ENCODE data around the gene NOX3. TPM values are rescaled to one million over a fixed set of nuclear protein-coding genes. Genes with fewer than 3 reads are reported as not detected.

NOX3 gene
- total and polyA plus RNA-seq, 2 of the 8 experiments (the other 6 are each of a cell fraction or from before 2014, with no cell fraction given), result not detected

DNA sequence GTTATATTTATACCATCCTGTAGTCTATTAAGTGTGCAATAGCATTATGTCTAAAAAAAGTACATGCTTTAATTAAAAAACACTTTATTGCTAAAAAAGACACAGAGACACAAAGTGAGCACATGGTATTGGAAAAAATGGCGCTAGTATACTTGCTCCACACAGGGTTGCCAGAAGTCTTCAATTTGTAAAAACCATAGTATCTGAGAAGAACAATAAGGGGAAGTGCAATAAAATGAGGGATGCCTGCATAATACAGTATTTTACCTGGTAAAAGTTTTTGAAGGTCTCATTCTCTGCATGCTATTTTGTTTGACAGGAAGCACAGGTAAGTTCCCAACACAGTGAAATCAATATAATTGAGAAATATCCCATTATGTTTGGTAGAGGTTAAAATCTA is 1.6 kb downstream of the NOX3 start:
- H3K79me2 ChIP-seq (ENCODE audit: control insufficient read depth in 1 of 2, insufficient read depth in 2 of 2, low read length in 2 of 2), result no peaks in the 10 kb centered on the region
- H3K4me3 ChIP-seq (ENCODE audit: extremely low read depth in 1 of 4, insufficient read depth in 2 of 4, low read depth in 3 of 4, low read length in 4 of 4), result no peak overlapping the region
- no peak overlapping the region for H2BK20ac ChIP-seq (ENCODE audit: low read length)
- no peak overlapping the region for H3K14ac ChIP-seq (ENCODE audit: insufficient read length)
- no peaks in the 10 kb centered on the region for H4K20me1 ChIP-seq (replicated peaks in 1 of 2; ENCODE audit: control insufficient read depth in 1 of 2, insufficient read depth in 2 of 2, low read length in 2 of 2)
- H3K9ac ChIP-seq (replicated peaks in 1 of 4; ENCODE audit: extremely low read depth in 1 of 4, low read depth in 3 of 4, low read length in 3 of 4), result no peak overlapping the region
- no peak overlapping the region for H3K4me2 ChIP-seq (ENCODE audit: insufficient read depth in 1 of 2, low read depth in 2 of 2, low read length in 2 of 2)
- no peak overlapping the region for H2BK12ac ChIP-seq (ENCODE audit: low read depth, low read length)
- H3K36me3 ChIP-seq (ENCODE audit: control insufficient read depth in 2 of 4, insufficient read depth in 4 of 4, low read length in 3 of 4), result no peaks in the 10 kb centered on the region
- H2BK5ac ChIP-seq (ENCODE audit: low read depth, low read length), result no peak overlapping the region
- no peak for FAIRE-seq
- no peaks in the 10 kb centered on the region for H3K79me1 ChIP-seq (ENCODE audit: low read depth, low read length)
- no peaks in the 10 kb centered on the region for H3K9me3 ChIP-seq (ENCODE audit: insufficient read depth in 2 of 2, low read depth in 1 of 2, low read length in 1 of 2)
- DNase-seq (ENCODE audit: low read depth in 1 of 2, low spot score in 2 of 2), result no peak
- peaks cover 0 to 10% (median 2%) of the 10 kb centered on the region in 4 experiments; a peak in 2 of 7 replicates for H3K4me1 ChIP-seq (replicated peaks in 1 of 4; ENCODE audit: control insufficient read depth in 3 of 4, insufficient read depth in 4 of 4, low read length in 3 of 4)
- no peaks in the 10 kb centered on the region for H3K23me2 ChIP-seq (ENCODE audit: low read depth, low read length)
- H2BK120ac ChIP-seq (replicated peaks; ENCODE audit: low read depth, low read length), result no peak overlapping the region
- no peak overlapping the region for H3K56ac ChIP-seq (replicated peaks; ENCODE audit: insufficient read length, low read depth, low read length)
- H3K4ac ChIP-seq (replicated peaks; ENCODE audit: insufficient read length, low read depth, low read length), result no peak overlapping the region
- H4K5ac ChIP-seq (ENCODE audit: insufficient read length, low read depth, low read length), result no peak overlapping the region
- CTCF ChIA-PET (ENCODE audit: partially characterized antibody), result no interaction called here
- H3K27me3 ChIP-seq (replicated peaks in 1 of 4; ENCODE audit: control insufficient read depth in 3 of 4, extremely low read depth in 1 of 4, insufficient read depth in 3 of 4, low read length in 3 of 4), result no peaks in the 10 kb centered on the region
- POLR2A ChIA-PET (ENCODE audit: partially characterized antibody), result no interaction called here
- H2BK15ac ChIP-seq (ENCODE audit: low read length), result no peak overlapping the region
- H3K23ac ChIP-seq (ENCODE audit: insufficient read length), result no peak overlapping the region
- WGBS, 2 experiments (ENCODE audit: extremely low coverage in 1 of 2, insufficient coverage in 1 of 2, insufficient read length in 1 of 2, insufficient replicate concordance in 2 of 2, low coverage in 1 of 2, low lambda C conversion rate in 2 of 2, missing lambda C conversion rate in 1 of 2), result 91% methylated on average over 1 of the region's 1 CpG; no CpG with 5 or more reads in 1 of the 2 experiments
- no peak overlapping the region for H3K18ac ChIP-seq (ENCODE audit: extremely low read depth, low read length)
- no peak overlapping the region for H3K27ac ChIP-seq (ENCODE audit: low read depth, low read length)
- H4K91ac ChIP-seq (replicated peaks; ENCODE audit: insufficient read length, low read length), result no peak overlapping the region
- no peak overlapping the region for H2AFZ ChIP-seq (ENCODE audit: low read length)
- no peak overlapping the region for H4K8ac ChIP-seq (ENCODE audit: extremely low read depth, insufficient read depth, low read length)
- no peak overlapping the region for H2AK5ac ChIP-seq (ENCODE audit: low read depth, low read length)
- TF ChIP-seq SIN3A (conservative IDR thresholded peaks at IDR 0.05 in 1 of 2, IDR thresholded peaks at IDR 0.05 in 1 of 2; ENCODE audit: low read depth in 1 of 2, low read length in 2 of 2) (no peak), FOSL1 (IDR thresholded peaks at IDR 0.05; ENCODE audit: insufficient read depth, low read depth, low read length) (no peak), EGR1 (IDR thresholded peaks at IDR 0.05; ENCODE audit: borderline replicate concordance, low read depth, low read length) (no peak), RAD21 (IDR thresholded peaks at IDR 0.05 in 1 of 2, conservative IDR thresholded peaks at IDR 0.05 in 1 of 2; ENCODE audit: low read depth in 2 of 2, low read length in 2 of 2) (no peak), SP1 (IDR thresholded peaks at IDR 0.05; ENCODE audit: low read depth, low read length) (no peak), NRF1 (IDR thresholded peaks at IDR 0.05; ENCODE audit: low read depth, low read length) (no peak), CBX5 (IDR thresholded peaks at IDR 0.05; ENCODE audit: low read depth, low read length) (no peak), KDM4A (IDR thresholded peaks at IDR 0.05; ENCODE audit: low read depth, low read length, severe bottlenecking) (no peak), SRF (IDR thresholded peaks at IDR 0.05; ENCODE audit: low read depth, low read length) (no peak), ZNF274 (IDR thresholded peaks at IDR 0.05; ENCODE audit: borderline replicate concordance, extremely low read depth, low read length) (no peak), SAP30 (IDR thresholded peaks at IDR 0.05; ENCODE audit: insufficient read depth, insufficient replicate concordance, low read length) (no peak), KDM5A (IDR thresholded peaks at IDR 0.05; ENCODE audit: low read length) (no peak)
- TF ChIP-seq, protein P1, sequence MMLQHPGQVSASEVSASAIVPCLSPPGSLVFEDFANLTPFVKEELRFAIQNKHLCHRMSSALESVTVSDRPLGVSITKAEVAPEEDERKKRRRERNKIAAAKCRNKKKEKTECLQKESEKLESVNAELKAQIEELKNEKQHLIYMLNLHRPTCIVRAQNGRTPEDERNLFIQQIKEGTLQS (IDR thresholded peaks at IDR 0.05; ENCODE audit: insufficient read depth, low read depth, low read length), result no peak
